Effector CD8-positive, alpha-beta T cell (primary cell): ENCODE measurements around the gene ADSS1.

Source experiments
- DNase-seq: peaks from one replicate; lab custom pipeline; 2025; lab: John Stamatoyannopoulos, UW

The ADSS1 gene

DNA sequence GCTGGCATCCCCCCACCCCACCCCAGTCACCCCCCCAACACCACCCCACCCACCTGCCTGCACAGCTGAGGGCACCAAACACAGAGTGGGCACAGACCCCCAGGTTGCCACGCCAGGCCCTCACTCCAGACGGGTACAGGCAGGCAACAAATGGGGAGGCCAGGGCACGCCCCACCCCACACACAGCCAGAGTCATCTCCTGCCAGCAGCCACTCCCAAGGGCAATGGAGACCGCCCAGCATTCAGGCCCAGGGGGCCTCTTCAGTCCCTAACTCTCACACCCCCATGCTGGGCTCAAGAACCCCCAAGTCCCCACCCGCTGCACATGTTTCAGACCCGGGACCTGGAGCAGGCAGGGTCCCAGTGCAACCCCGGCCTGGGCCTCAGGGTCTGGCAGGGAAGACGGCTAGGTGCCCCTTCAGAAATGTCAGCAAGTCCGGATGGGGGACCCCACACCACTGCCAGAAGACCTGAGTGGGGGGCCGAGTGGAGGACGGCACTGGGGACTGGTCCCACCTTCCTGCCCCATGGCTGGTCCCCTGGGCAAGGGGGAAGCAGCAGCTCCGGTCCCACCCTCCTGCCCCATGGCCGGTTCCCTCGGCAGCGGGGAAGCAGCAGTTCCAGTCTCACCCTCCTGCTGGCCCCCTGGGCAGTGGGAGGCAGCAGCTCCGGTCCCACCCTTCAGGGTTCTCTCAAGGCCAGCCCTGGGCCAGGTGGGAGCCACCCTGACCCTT lies 59.6 kb downstream of the ADSS1 start:
- no peak for DNase-seq

DNA sequence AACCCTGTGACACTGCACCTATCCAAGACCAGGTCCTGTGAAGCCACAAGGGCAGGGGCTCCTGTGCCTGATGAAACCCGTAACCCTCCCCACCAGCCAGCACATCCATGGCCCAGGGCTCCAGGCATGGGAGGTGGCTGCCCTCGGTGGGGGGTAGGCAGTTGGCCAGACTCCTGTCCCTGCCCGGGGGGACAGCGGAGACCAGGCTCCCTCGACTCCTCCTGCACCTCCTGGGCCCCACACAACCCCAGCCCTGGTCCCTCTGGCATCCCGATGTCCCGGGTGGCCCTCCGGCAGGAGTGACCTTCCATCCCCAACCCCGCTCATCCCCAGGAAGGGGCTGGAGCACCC lies 60.2 kb downstream of the ADSS1 start:
- no peak for DNase-seq

DNA sequence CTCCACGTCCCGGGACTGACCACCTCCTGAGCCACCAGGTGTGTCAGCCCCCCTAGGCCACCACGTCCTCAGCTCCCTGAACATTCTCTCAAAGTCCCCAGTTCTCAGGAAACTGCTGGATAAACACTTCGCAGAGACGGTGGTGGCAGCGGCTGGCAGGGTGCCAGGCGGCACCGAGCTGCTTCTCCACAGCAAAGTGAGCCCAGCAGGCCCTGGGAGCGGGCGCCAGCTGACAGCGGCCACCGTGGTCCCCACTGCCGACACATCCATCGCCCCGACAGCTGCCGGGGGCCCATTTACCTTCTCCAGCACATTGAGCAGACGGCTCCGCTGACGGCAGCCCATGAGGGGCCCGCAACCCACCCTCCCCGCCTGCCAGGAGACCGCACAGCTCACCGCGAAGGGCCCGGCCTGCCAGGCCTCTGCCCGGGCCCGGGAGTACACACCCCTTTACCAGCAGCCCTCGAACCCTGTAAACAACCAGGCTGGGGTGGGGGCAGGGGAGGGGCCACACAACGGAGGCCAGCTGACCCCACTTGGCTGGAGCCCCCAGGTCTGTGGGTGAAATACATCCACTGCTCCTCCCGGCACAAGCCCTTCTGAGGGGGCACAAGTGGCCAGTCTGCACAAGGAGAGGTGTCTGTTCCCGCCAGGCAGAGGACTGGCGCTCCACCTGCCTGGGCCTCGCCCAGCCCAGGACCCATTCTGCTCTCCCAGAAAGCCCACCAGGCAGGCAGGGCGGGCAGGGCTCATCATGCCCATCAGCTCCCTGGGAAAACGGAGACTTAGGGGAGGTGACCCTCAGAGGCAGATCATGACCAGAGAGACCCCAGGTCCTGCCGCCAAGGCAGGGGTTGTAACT lies 61.0 kb downstream of the ADSS1 start:
- DNase-seq: no peak

DNA sequence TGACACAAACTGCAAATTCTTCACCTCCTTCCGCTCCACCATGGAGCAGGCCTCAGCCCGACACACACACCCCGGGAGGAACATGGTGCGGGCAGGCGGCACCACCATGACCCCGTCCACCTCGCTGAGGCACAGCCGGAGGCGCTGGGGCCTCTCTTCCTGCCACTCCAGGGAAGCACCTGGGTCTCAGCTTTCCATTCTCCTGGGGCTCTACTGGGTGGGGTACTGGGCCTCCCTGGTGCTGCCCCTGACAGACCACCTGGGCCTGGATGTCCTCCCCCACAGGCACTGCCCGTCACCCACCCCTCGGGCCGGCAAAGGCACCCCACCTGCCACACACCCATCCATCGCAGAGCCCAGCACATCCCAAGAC lies 61.7 kb downstream of the ADSS1 start:
- DNase-seq: no peak

DNA sequence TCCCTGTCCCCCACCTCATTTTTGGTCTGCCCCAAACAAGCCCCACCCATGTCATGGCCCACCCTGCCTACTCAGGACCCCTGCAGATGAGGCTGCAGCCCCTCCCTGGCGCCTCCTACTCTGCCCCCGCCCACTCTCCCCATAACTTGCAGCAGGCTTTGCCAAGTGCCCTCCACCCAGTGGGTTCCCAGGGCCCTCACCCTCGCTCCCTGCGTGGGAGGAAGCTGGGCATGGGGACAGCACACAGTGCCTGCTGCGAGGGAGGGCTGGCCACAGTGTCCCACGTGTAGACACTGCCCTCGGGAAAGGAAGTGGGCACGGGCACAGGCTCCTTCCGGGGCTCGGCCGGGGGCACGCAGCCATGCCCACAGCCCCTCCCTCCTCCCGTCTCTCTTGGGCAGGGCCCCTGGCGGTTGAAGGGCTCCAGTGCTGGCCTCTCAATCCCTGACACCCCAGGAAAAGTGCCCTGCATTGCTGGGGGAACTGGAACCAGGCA lies 62.1 kb downstream of the ADSS1 start:
- no peak for DNase-seq

DNA sequence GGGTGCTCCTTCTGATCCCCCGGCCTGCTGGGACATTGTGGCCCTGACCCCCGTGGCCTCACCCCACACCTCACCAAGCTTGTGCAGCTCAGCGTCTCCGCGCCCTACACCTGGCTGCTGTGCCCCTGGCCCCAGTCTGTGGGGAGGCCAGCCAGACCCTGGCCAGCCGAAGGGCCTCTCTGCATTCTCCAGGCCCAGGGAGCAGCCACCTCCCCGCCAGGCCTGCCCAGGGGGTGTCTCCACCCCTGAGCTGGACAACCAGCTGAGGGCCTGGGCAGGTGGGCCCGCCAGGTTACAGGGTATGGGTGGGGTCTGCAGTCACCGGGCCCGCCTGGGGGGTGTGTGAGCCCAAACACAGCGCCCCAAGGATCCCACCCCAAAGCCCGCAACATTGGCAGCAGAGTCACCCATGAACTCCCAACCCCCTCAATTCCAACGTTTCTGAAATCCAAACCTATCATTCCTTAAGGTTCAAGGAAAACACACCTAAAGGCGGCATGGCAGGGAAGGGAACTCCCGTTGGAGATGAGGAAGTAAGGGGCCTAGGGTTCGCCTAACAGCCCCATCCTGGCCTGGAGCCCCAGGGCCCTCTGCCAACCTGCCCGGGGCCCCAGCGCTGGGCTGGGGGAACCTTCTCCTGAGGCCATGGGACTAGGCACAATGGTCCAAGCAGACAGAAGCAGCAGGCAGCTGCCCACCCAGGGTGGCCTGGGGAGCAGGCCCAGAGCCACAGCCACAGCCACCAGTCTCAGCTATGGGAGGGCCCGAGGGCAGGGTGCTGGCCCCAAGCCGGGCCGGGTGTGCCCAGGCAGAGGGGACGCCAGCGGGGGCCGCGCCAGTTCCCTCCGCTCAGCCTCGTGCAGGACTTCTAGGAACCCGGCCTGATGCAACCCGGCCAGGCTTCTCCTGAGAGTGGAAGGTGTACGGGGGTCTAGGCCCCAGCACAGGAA lies 63.0 kb downstream of the ADSS1 start:
- no peak for DNase-seq

DNA sequence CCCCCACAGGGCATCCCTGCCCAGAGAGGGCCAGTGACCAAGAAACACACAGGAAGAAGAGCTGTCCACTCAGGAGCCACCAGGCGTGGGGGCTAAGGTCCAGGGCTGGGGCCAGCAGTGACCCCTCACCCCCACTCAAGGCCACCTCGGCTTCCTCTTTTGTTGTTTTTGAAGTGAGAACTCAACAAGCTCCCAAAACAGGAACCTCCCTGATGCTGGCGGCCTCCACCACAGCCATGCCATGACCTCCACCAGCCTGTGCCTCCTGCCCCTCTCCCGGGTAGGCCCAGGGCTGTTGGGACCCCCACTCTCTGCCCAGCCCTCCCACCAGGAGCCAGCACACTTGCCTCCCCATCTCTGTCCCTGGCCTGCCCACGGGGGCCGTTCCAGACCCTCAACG lies 63.7 kb downstream of the ADSS1 start:
- DNase-seq: no peak

DNA sequence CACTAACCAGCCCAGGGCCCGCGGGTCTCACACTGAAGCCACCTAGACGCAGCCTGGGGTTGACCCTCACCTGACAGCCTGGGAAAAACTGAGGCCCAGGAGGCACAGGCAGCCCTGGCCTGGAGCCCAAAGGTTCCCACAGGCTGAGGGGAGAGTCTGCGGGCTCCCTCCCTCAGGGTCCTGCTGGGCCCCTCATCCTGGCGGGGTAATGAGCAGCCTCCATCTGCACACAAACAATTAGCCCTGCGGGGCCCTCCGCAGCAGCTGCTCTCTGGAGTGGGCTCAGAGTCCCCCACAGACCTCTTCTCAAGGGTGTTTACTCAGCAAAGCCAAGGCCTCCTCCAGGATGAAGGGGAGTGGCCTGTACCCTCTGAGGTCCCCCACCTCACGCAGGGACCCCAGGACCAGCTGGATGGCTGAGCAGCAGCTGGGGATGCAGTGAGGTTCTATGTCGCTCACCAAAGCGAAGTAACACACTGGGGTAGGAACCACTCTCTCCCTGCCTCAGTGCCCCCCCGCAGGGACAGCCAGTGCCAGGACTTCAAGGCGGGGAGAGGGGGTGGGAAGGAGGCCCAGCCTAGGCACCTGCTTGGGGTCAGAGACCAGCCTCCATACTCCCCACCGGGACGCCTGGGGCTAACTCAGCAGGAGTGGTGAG lies 64.3 kb downstream of the ADSS1 start:
- DNase-seq: no peak

DNA sequence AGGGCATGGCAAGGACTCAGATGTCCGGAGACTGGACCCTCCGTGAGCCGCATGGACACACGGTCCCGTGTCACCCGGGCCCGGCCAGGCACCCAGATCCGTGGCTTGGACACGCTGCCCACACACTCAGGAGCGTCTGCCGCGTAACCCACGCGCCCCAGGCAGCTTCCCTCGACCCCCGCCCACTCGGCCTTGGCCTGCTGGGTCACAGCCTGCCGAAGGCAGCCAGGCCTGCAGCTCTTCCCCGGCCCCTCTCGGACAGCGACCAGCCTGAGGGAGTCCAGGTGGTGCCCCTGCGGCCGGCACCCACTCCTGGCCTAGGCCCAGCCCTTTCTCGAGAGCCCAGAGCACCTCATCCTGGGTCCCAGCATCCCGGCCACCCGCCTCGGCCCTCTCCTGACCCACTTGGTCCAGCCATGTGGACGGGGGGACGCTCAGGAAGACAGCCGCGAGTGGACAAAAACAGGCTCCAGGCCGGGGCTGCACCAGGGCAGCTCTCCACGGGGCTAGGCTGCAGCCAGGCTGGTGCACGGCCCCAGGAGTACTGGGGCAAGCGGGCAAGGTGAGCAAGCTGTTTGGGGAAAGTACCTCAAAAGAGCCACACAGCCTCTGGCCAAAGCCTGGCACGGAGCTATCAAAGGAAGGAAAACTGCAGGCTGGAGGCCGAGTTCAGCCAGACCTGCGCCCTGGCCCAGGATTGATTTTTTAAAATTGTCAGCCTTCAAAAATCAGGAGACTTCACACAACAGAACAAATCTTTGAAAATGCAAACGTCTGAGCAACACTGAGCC lies 65.0 kb downstream of the ADSS1 start:
- DNase-seq: no peak

DNA sequence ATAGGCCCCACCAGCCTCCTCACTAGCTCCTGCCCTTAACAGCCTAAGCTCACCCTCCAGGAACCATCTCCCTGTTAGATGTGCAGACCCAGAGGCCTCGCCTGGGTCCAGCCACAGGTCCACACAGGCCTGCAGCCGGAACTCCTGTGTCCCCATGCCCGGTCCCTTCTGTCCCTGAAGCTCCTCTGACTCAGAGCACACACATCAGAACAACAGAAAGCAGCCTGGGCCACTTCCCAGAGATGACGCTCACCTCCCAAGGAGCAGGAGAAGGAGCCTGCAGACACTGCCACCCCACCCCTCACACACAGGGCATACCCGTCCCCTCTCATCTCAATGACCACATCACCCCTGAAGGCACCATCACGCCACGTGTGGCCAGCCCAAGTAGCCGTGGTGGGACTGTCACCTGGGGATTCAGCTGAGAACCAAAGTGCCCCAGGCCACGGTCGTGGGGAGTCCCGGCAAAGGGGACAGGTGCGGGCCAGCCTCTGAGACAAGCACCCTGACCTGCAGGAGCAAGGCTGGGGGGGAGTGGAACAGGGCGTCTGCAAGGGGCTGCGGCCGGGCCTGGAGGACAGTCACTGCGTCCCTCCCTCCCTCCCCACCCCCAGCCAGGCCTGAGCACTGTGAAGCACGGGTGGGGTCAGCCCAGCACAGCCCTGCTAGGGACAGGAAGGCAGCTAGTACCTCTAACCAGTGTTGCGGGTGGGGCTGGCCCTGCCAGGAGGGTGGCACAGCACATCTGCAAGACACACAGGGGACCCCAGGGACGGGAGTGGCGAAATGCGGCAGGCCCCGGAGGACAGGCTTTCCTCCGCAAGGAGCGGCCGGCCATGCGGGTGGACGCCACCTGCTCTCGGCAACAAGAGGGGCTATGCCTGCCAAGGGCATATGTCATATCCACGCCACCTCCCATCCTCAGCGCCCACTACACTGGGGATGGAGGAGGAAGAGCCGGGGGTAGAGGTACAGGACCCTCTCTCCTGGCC lies 66.0 kb downstream of the ADSS1 start:
- no peak for DNase-seq

DNA sequence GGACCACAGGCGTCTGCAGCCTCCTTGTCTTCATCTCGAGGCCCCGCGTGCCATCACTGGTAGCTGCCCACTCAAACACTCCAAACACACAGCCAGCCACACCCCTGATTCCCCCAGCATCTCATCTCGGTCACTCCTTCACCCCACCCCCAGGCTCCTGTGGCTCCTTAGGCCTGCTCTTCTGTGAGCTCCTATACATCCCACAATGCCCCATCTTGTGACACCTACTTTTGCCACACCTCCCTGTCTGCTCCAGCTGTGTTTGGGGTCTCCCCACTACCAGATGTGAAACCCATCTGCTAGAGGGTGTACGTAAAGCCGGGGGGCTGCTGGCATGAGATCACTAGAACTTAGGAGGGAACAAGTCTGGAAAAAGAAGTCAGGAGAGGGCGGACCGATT lies 67.4 kb downstream of the ADSS1 start:
- DNase-seq: no peak

DNA sequence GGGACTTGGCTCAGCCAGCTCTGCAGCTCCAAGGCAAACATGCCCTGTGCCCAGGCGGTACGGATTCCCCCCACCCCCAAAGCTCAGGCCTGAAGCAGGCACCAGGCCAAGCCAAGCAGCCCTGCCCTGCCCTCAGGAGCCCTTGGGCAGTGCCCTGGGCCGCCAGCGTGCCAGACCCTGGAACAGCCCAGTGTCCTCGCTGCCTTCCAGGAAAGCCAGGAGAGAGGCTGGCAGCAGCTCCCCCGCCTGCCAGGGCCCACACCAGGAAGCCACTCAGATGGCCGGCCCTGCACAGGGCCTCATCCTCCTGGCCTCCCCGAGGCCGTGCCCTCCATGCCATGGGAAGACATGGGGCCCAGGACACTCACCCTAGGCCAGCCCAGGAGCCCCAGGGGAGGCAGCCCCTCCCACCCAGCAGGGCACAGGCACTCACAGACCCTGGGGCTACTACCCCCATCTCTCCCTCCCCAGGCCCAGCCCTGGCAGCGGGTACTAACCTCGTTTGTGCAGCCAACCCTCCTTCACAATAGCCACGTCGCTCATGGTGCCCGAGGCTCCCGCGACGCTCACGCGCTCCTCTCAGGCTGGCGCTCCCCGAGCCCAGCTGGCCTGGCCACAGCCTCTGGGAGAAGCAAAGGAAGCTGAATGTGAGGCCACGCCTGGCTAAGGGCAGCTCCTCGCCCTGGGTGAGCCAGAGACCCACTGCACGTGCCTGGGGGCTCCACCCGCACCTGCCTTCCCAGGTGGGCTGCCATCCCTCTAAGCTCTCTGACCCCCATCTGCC lies 68.3 kb downstream of the ADSS1 start:
- no peak for DNase-seq

DNA sequence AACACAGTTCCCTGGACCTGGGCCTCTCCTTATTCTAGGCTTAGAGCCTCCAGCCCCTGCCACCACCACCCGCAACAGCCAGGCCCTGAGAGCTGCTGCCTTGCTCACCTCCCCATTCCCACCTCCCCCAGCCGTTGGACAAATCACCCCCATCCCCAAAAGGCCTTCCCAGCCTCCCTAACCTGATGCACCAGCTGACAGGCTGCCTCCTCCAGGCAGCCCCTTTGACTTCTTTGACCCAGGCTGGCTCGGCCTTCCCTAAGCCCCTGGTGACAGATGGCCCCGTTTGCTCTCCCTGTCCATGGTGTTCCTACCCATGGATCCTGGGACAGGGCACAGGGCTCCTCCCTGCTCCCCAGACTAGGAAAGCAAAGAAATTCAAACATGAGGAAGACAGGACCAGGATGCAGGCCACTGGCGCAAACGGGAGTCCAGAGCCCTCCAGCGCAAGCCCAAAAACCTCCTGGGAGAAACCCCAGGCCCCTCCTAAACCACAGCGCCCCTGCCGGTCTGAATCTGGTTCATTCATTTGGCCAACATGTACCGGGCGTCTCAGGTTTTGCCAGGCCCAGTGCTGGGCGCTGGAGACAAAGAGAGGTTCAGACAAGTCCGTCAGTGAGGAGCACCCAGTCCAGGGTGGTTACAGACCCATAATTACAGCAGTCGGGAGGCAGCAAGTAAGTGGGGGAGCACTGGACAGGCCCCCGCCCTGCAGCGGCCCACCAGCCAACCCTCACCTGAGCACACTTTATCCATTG lies 69.1 kb downstream of the ADSS1 start:
- no peak for DNase-seq

DNA sequence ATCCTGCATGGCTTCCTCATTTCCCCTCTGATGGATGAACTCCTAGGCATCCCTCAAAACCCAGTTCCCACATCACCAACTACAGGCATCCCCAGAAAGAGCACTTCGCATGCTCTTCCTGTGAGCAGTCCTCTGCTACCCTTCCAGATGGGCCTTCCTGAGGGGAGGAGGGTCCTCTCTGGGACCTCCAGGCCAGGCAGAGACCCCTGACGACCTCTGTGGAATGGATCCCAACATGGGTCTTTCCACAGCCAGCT lies 69.6 kb downstream of the ADSS1 start:
- no peak for DNase-seq

DNA sequence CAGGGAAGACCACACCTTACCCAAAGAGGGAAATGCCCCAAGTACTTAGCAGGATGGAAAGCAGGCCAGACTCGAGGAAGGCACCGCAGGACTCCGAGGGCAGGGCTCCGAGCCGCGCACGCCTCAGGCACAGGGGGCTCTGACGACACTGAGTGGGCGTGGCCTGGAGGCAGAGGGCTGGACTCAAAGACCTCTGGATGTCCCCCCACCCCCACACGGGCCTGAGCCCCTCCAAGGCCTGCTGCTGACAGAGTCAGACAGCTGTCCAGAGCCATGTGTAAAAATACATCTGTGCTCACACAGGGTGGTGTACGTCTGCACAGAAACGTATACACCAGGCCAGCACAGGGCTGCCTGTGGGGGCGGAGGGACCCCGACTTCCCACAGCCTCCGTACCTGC lies 70.1 kb downstream of the ADSS1 start:
- peak; percentile 19 for DNase-seq

DNA sequence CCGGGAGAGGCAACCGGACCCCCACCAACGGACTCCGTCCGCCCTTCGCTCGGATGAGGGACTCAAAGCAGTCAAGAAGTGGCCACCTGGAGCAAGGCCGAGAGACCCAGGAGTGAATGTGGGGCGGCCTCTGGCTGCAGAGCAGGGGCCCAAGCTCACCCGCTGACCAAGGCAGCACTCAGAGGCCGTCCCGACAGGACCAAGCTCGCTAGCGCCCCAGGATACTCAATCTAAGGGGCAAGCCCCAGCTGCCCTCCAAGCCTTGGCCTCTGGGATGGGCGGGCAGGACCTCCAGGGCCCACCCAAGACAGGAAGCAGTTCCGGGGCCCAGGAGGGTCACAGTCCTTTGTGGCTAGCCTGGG lies 70.6 kb downstream of the ADSS1 start:
- DNase-seq: no peak

DNA sequence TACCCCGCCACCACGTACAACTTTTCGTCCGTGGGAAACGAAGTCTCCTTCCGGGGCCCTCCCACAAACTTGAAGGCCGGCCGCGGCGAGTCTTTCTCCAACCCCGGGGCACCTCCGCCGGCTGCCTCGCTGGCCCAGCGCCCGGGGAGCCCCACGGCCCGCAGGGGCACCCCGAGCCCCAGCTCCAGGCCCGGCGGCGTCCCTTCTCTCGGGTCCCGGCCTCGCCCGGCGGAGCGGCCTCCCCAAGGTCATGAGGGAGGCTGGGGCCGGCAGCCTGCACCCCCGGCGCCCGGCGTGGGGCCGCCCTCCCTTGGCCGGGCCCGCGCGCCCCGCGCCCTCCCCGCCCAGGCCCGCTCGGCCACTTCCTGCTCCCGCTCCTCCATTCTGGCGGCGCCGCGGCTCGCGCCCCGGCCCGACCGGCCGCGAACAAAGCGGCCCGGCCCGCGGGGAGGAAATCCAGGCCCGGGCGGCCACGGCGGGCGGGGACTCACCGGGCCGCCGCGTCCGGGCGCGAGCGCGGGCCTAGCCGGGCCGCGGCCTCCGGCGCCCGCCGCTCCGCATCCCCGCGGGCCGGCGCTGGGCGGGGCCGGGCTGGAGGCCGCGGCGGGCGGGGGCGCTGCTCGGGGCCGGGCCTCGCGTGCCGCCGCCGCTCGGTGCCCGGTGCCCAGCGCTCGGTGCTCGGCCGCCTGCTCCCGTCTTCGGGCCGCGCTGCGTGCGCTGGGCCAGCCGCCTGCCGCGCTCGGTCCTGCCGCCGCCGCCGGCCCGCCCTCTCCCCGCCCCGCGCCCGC lies 71.2 kb downstream of the ADSS1 start, which contains the start of gene AKT1:
AKT1 (minus strand) TSS at position 756 of the 788 bp plus-strand sequence. CDS start 3,105 bp downstream, outside the sequence.
- no peak for DNase-seq
